Hepatocyte (in vitro differentiated cells): ENCODE results near the gene FAF1. TPM values are rescaled to one million over a fixed set of nuclear protein-coding genes. Genes with fewer than 3 reads are reported as not detected.
"Not testable (repeated sequence)": the region's sequence is repeated elsewhere in the genome, so short reads cannot be mapped to it uniquely, and the experiment has no call there.

Experiments
- DNase-seq: peaks from one replicate; pipeline ENCODE4 v3.0.0-alpha.2; 2016; ENCODE audit warnings: low spot score
- H2AFZ ChIP-seq: fragments of 200-600 bp; sonication (generic); 2 replicates; pipeline ENCODE4 v1.6.0; 2016; ENCODE audit warnings: antibody characterized with exemption, mild to moderate bottlenecking
- H3K27ac ChIP-seq: fragments of 200-600 bp; sonication (generic); 2 replicates; pipeline ENCODE4 v1.5.1; 2016; ENCODE audit warnings: mild to moderate bottlenecking
- H3K27me3 ChIP-seq: fragments of 200-600 bp; sonication (generic); 2 replicates; pipeline ENCODE4 v1.6.1; 2016
- H3K36me3 ChIP-seq: fragments of 200-600 bp; sonication (generic); replicated peaks from 2 replicates; pipeline ENCODE4 v1.5.1; 2016; ENCODE audit warnings: low read depth; ENCODE audit not compliant: insufficient read depth
- H3K4me1 ChIP-seq: fragments of 200-600 bp; sonication (generic); 2 replicates; pipeline ENCODE4 v1.5.1; 2016; ENCODE audit warnings: mild to moderate bottlenecking, moderate library complexity; ENCODE audit not compliant: insufficient read depth
- H3K4me2 ChIP-seq: fragments of 200-600 bp; sonication (generic); 2 replicates; pipeline ENCODE4 v1.6.0; 2016
- H3K4me3 ChIP-seq: fragments of 200-600 bp; sonication (generic); 2 replicates; pipeline ENCODE4 v1.5.1; 2016; ENCODE audit warnings: mild to moderate bottlenecking
- H3K79me2 ChIP-seq: fragments of 200-600 bp; sonication (generic); 2 replicates; pipeline ENCODE4 v1.6.0; 2017; ENCODE audit warnings: mild to moderate bottlenecking
- H3K9me2 ChIP-seq: fragments of 200-600 bp; sonication (generic); replicated peaks from 2 replicates; pipeline ENCODE4 v1.6.0; 2017; ENCODE audit warnings: mild to moderate bottlenecking; ENCODE audit not compliant: insufficient read depth
- H3K9me3 ChIP-seq: fragments of 200-600 bp; sonication (generic); 2 replicates; pipeline ENCODE4 v1.5.1; 2016; ENCODE audit warnings: low read depth, mild to moderate bottlenecking
- H4K20me1 ChIP-seq: fragments of 200-600 bp; sonication (generic); 2 replicates; pipeline ENCODE4 v1.6.0; 2016; ENCODE audit warnings: mild to moderate bottlenecking; ENCODE audit not compliant: insufficient read depth, poor library complexity, severe bottlenecking
- EZH2 ChIP-seq: fragments of 200-600 bp; sonication (generic); IDR thresholded peaks from 2 replicates; pipeline ENCODE4 v1.6.1; 2016; ENCODE audit warnings: antibody characterized with exemption, mild to moderate bottlenecking, borderline replicate concordance
- EZH2phosphoT487 ChIP-seq: fragments of 200-600 bp; sonication (generic); IDR thresholded peaks from one replicate; pipeline ENCODE4 v1.6.1; 2018; ENCODE audit warnings: antibody characterized with exemption, mild to moderate bottlenecking, low read depth, moderate library complexity; ENCODE audit not compliant: unreplicated experiment, severe bottlenecking
- whole genome bisulfite sequencing: methylation state at CpG from one replicate; pipeline ENCODE4 v1.1.6; 2016; ENCODE audit warnings: low lambda C conversion rate; ENCODE audit errors: missing lambda C conversion rate; 5-methylcytosine and 5-hydroxymethylcytosine counted together
- polyA plus RNA-seq: library from polyadenylated mRNA; unstranded; fragments of >200 nt; fragmentation: Nextera tagmentation; extraction: Ambion mirVana; gene quantifications from 2 replicates; pipeline ENCODE4 v1.2.1, GENCODE V29; 2016
- total RNA-seq: library from RNA; depleted of rRNA; stranded (reverse); fragments of >200 nt; gene quantifications from 2 replicates; pipeline ENCODE4 v1.2.3, GENCODE V29; 2014
- TF ChIP-seq, protein P1 (sequence below): fragments of 200-600 bp; sonication (generic); IDR thresholded peaks from 2 replicates; pipeline ENCODE4 v1.5.1; 2016; ENCODE audit warnings: antibody characterized with exemption, mild to moderate bottlenecking; ENCODE audit not compliant: poor library complexity

The FAF1 gene
- total and polyA plus RNA-seq, 2 experiments from 2014 or later: 25.7 to 35.5 TPM

DNA sequence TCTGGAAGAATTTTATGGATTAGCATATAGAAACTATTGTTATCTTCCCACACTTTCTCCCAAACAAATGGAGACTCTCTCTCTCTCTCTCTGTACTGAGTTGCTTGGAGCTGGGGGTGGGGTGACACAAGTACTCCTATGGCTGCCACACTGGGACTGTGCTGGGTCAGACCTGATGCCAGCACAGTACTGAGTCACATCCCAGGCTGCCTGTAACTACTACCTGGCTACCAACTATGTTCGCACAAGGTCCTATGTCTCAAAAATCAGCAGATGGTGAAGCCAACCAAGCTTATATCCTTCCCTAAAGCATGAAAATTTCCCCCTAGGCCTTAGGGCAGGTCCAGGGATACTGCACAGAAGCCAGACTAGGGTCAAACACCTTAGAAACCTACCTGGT lies 66.6 kb downstream of the FAF1 start:
- no peaks in the 10 kb centered on the region for H3K4me1 ChIP-seq
- H3K27me3 ChIP-seq: no peaks in the 10 kb centered on the region
- H3K4me3 ChIP-seq: no peak overlapping the region
- no peaks in the 10 kb centered on the region for H4K20me1 ChIP-seq
- no peaks in the 10 kb centered on the region for H3K36me3 ChIP-seq
- no peak for DNase-seq
- H3K79me2 ChIP-seq: peaks cover 34% of the 10 kb centered on the region
- no peaks in the 10 kb centered on the region for H3K9me2 ChIP-seq
- TF ChIP-seq, protein P1, sequence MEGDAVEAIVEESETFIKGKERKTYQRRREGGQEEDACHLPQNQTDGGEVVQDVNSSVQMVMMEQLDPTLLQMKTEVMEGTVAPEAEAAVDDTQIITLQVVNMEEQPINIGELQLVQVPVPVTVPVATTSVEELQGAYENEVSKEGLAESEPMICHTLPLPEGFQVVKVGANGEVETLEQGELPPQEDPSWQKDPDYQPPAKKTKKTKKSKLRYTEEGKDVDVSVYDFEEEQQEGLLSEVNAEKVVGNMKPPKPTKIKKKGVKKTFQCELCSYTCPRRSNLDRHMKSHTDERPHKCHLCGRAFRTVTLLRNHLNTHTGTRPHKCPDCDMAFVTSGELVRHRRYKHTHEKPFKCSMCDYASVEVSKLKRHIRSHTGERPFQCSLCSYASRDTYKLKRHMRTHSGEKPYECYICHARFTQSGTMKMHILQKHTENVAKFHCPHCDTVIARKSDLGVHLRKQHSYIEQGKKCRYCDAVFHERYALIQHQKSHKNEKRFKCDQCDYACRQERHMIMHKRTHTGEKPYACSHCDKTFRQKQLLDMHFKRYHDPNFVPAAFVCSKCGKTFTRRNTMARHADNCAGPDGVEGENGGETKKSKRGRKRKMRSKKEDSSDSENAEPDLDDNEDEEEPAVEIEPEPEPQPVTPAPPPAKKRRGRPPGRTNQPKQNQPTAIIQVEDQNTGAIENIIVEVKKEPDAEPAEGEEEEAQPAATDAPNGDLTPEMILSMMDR: no peak
- TF ChIP-seq EZH2phosphoT487 (no peak), EZH2 (no peak)
- no peak overlapping the region for H3K27ac ChIP-seq
- no peak overlapping the region for H2AFZ ChIP-seq
- no peak overlapping the region for H3K4me2 ChIP-seq
- WGBS: 100% methylated on average over 1 of the region's 1 CpG
- H3K9me3 ChIP-seq: no peaks in the 10 kb centered on the region

DNA sequence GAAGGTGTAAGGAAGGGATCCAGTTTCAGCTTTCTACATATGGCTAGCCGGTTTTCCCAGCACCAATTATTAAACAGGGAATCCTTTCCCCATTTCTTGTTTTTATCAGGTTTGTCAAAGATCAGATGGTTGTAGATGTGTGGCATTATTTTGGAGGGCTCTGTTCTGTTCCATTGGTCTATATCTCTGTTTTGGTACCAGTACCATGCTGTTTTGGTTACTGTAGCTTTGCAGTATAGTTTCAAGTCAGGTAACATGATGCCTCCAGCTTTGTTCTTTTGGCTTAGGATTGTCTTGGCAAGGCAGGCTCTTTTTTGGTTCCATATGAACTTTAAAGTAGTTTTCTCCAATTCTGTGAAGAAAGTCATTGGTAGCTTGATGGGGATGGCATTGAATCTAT lies 72.5 kb downstream of the FAF1 start:
- H3K36me3 ChIP-seq, H4K20me1 ChIP-seq, H3K27me3 ChIP-seq, H2AFZ ChIP-seq, H3K27ac ChIP-seq, H3K4me3 ChIP-seq, H3K9me3 ChIP-seq, H3K9me2 ChIP-seq, H3K4me2 ChIP-seq, H3K79me2 ChIP-seq, DNase-seq, H3K4me1 ChIP-seq: not testable (repeated sequence)
- WGBS: 100% methylated on average over 1 of the region's 1 CpG

DNA sequence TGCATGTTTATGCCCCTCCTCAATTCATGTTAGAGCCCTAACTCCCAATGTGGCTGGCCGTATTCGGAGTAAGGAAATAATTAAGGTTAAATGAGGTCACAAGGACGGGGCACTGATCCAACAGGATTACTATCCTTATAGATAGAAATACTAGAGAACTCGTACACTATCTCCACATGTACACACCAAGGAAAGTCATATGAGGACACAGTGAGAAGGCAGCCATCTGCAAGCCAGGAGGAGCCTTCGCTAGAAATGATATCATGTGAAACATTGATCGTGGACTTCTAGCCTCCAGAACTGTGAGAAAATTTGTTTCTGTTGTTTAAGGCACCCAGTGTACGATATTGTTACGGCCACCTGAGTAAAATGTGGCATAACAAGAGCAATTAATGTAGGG lies 79.7 kb downstream of the FAF1 start:
- no peaks in the 10 kb centered on the region for H4K20me1 ChIP-seq
- H2AFZ ChIP-seq: no peak overlapping the region
- peaks cover 29% of the 10 kb centered on the region for H3K79me2 ChIP-seq
- H3K9me2 ChIP-seq: no peaks in the 10 kb centered on the region
- no peaks in the 10 kb centered on the region for H3K36me3 ChIP-seq
- H3K9me3 ChIP-seq: no peaks in the 10 kb centered on the region
- no peaks in the 10 kb centered on the region for H3K4me1 ChIP-seq
- WGBS: 89% methylated on average over 8 of the region's 8 CpGs
- DNase-seq: no peak
- no peak overlapping the region for H3K4me3 ChIP-seq
- no peak for TF ChIP-seq EZH2
- TF ChIP-seq, protein P1: no peak
- no peak for TF ChIP-seq EZH2phosphoT487
- H3K27ac ChIP-seq: no peak overlapping the region
- H3K27me3 ChIP-seq: no peaks in the 10 kb centered on the region
- no peak overlapping the region for H3K4me2 ChIP-seq

DNA sequence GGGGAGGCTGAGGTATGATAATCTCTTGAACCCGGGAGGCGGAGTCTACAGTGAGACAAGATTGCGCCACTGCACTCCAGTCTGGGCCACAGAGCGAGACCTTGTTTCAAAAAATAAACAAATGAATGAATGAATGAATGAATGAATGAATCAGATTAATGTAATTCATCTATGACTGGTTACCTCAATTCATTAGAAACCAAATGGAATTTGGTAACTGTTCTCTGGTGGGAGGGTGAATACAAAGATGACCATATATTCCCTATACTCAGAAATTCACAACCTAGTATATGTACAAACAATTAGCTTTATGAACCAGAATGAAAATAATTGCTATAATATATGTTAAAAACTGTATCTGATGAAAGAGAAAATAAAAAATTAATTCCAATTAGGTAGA lies 80.9 kb downstream of the FAF1 start:
- no peak overlapping the region for H3K27ac ChIP-seq
- H2AFZ ChIP-seq: no peak overlapping the region
- no peaks in the 10 kb centered on the region for H3K27me3 ChIP-seq
- no peaks in the 10 kb centered on the region for H3K4me1 ChIP-seq
- H3K79me2 ChIP-seq: peaks cover 29% of the 10 kb centered on the region
- H3K9me2 ChIP-seq: no peaks in the 10 kb centered on the region
- TF ChIP-seq, protein P1: no peak
- TF ChIP-seq EZH2phosphoT487: no peak
- no peak for TF ChIP-seq EZH2
- no peak overlapping the region for H3K4me2 ChIP-seq
- no peaks in the 10 kb centered on the region for H3K36me3 ChIP-seq
- H3K4me3 ChIP-seq: no peak overlapping the region
- DNase-seq: no peak
- H3K9me3 ChIP-seq: no peaks in the 10 kb centered on the region
- H4K20me1 ChIP-seq: no peaks in the 10 kb centered on the region
- WGBS: 97% methylated on average over 4 of the region's 4 CpGs
